ENCODE results near the gene PTPRG.

The PTPRG gene

GRCh38 chr3:62220616-62221015 lies 659.2 kb downstream of the PTPRG start:
- no peak for DNase-seq

GRCh38 chr3:62225051-62225450 lies 663.7 kb downstream of the PTPRG start:
- DNase-seq = no peak

GRCh38 chr3:62226601-62227339 lies 665.4 kb downstream of the PTPRG start:
- no peak for DNase-seq

DNA sequence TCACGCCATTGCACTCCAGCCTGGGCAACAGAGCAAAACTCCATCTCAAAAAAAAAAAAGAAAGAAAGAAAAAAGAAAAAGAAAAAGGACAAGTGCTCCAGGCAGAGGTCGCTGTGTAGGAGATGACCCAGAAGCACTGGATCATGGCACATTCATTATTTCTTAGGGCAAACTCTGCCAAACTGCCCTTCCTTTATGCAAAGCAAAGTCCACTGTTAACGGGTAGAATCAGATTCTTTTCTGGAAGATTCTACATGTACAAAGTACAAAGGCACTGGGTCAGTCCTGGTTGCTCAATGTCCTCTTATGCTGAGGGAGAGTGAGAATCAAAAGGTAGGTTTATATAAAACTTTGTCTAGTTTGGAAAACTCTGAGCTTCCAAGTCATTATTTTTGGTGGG lies 667.1 kb downstream of the PTPRG start:
- no peak for DNase-seq

GRCh38 chr3:62229211-62229610 lies 667.8 kb downstream of the PTPRG start:
- DNase-seq = no peak

DNA sequence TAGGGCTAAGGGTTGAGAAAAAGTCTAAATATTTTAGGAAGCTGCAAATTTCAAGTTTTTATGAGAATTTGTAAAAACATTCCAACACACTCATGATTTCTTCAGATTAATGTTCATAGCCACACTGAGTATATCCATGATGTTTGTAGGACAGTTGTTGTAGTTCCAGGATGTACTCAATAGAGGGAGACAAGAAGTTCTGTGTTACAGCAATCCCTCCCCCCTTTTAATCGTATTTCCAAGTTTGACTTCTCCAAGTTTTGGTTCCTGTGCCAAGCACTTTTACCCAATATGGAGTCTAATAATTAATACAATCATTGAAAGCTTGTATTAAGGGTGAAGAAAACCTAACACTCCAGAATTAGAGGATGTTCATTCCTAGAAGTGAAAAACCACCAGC lies 668.5 kb downstream of the PTPRG start:
- DNase-seq = no peak

- no peak for DNase-seq
Observed at GRCh38 chr3:62233065-62233464, 671.7 kb downstream of the PTPRG start.

- no peak for DNase-seq
Observed at GRCh38 chr3:62236016-62236415, 674.6 kb downstream of the PTPRG start.

DNA sequence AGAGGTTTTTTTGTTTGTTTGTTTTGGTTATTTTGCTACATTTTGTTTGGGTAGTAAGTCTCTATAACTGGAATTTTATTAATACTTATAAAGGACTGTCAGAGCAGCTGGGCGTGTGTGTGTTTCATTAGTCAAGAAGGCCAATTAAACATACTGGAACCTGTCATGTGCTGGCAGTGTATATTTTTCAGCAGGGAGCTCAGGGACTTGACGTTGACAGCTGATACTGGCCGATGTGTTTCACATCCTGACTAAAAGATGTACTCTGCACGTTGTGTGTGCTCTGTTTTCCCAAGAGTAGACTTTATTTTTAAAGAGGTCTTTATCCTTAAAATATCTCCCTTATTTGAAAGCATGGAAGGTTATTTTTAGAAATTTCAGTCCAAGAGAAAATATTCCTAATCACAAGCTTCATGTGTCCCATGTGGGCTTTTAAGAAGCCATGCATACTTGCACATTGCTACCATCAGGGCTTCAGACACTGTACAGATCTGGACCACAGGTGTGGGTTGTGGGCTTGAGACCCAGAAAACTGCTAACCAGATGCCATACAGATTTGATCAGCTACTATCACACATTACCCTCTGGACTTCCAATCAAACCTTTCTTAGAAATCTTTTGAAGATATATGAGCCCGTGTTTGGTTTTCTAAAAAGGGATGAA lies 676.0 kb downstream of the PTPRG start:
- no peak for DNase-seq

DNA sequence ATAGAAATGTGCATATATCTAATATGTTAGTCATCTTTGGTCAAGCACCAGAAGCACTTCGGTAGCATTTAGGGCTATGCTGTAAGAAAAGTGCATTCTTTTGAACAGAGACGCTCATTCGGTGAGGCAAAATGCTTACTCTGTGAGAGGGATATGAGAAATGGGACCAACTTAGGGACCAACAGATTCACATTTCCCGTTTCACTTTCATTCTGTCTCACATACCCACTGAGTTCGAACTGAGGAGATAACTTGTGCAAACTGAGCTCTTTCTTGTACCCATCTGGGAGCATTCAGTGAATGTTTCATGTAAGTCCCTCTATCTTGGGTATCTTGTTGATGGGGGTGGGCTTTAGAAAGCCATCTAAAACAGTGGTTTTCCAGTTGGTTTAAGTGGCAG lies 676.6 kb downstream of the PTPRG start:
- DNase-seq = no peak

DNA sequence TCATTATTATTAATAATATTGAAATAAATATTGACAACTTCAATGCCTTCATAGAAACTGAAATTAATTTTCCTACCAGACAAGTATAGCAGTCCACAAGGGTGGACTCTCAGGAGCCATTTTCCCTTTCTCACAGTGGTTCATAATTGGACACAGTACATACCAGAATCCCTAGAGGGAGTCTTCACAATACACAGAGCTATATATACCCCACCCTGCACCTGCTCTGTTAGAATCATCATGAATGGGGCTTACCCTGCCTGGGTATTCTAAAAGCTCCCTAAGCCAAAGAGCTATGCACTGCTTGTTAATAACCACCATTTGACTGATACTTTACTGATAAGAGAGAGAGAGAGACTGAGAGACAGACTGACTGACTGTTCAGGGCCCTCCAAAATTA lies 677.1 kb downstream of the PTPRG start:
- no peak for DNase-seq

DNA sequence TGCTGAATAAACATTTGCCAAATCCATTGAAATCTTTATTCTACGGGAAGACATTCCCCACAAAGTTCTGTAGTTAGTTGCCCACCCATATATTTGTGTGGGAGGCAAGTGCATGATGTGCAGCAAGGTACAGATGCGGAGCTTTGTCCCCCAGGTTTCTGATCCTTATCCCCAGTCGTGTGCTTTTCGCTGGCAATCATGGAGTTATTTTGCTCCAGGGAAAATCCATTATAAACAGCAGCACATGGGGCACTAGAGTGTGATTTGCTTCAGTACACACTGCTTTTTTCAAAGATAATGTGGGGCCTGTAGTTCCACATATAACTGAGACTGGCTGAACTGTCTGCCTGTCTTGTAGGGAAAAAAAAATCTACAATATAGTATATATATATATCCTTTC lies 679.9 kb downstream of the PTPRG start:
- DNase-seq = no peak

DNA sequence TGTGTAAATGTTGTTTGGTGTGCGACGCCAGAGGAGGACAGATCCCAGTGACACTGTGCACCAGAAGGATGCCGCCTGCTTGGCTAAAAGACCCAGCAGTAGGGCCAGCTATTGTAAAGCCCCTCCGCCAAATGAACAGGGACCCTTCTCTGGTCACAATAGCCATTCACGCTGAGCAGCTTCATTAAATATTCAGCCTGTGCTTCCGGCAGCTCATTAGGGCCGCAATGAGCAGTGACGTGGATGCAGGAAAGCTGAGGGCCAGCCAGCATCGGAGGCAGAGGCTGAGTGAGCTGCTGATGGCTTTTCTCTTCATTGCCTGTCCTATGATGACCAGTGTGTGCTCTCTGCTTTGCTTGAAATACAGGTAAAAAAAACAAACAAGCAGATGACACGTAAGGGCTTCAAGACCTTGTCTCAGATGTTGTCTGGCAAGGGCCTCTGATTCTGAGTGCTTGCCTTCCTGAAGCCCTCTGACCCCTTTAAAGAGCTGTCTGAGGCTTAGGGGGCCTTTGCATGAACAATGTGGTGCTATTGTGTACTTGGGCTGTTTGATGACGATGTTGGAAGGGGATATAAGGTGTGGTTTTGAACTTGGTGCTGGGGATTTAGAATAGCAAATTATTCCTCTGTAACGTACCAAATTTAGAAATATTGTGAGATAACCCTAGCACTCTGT lies 681.6 kb downstream of the PTPRG start:
- DNase-seq = no peak

DNA sequence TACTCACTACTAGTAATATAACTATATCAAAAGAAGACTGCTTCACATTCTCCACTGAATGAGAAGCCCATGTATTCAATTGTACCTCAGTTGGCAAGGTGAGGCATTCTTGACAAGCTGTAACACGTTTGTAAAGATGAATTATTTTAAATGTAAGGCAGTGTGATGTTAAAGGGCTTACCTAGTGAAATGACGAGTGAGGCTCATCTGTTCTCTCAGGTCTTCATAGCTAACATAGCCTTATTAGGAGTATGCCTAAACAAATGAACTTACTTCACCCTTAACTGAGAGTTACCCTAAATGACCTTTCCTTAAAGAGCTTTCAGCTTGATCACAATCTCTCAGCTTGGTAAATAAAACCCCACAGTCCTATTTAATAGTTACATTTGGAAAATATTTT lies 684.7 kb downstream of the PTPRG start:
- no peak for DNase-seq

DNA sequence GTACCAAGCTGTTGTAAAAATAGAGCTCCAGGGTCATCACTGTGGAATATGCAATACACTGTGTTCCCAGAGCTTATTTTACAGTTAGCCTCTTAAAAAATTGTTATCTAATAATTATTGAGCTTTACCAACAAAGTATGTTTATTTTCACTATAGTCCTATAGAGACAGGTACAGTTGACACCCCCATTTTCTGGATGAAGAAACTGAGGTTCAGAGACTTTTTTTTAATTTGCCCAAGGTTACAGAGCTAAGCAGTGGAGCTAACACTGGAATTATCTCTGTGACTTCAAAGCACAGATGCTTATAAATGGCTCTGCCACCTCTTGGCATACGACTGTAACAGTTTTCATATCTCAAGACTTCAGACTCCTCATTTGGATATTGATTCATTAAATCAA lies 685.6 kb downstream of the PTPRG start:
- no peak for DNase-seq

DNA sequence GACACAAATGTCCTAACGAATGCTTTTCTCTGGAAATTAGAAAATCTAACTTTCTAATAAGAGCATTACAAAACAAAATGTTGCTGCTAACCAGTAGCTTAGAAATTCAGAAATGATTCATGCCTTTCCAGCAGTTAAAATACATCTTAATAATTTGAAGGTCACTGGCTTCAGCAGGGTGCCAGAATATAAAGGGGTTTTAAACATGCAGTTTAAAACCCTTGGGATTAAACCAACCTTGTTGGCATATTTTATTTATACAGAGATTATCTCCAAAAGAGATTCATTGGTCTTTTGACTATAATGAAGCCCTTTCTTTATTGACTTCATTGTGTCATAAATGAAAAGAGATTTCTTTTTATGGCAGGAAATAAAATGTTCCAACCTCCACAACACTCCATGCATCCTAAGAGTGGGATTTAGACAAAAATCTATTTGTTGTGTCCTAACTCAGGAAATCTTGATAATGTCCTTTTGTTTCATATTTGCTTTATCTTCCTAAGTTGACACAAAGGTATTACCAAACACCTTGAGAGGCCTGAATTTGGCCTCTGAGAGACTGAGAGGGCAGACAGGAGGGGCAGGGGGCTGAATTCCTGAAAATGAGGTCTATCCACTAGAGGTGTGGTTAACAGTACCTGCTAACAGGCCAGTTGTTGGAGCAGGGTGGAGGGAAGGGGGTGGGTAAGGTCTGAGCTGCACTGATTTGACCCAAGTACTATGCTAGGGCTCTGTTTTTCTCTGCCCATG lies 687.5 kb downstream of the PTPRG start:
- no peak for DNase-seq

DNA sequence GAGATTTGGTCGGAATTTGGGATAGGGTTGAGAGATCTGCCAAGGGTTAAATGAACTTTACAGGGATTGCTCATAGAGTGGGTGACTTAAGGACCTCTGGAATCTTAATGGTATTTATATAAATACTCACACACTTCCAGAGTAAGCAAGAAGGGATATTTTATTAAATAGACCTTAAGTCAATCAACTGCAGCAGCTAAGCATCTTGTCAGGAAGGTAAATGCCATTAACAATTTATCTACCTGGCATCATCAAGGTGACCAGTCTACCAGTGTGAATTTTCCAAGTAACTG lies 688.1 kb downstream of the PTPRG start:
- DNase-seq = no peak

- no peak for DNase-seq
Observed at GRCh38 chr3:62249855-62250543, 688.6 kb downstream of the PTPRG start.

DNA sequence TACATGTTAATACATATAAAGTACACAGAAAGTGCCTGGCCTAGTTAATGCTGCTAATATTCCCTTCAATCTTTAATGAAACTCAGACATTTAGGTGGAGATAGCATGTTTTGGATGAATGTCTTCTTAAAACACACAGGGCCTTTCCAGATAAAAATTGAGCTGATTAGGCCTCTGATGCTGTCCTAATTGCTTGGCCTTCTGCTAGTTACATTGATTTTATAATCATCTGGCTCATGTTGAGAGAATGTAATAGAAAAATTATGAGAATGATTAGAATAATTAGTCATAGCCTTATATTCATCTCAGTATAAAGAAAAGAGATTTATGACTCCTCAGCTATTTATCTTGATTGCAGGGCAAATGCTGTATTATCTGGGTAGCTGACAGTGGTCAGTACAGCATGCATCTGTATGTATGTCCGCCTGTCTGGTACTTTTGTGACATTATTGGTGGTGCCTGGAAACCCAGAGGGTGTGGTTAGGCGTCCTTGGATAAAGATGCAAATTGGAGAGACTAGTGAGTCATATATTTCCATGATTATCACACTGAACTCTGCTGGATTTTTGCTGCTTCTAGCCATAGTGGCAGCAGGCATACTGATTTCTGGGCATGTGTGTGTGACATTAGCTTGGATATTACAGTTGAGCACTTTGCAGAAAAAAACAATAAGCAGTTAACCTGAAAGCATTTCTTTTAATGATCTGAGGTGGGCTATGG lies 691.2 kb downstream of the PTPRG start:
- no peak for DNase-seq

- DNase-seq = no peak
Observed at GRCh38 chr3:62253971-62254370, 692.6 kb downstream of the PTPRG start.

DNA sequence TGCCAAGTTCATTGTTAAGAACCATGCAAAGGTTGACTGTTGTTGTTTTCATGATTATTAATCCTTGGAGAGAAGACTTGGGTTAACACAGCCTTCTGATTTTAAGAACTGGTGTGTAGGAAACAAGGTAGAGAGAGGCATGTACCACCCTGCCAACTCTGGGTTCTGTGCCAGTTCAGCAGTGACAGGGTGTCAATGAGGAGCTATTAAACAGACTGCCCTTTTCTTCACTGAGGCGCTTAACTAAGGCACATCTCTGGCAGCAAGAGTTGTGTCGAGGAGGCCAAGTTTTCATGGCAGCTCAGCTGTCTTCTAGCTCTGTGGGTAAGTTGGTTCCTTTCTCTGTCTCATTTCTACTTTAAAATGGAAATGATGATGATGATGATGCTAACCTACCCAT lies 694.4 kb downstream of the PTPRG start:
- no peak for DNase-seq

DNA sequence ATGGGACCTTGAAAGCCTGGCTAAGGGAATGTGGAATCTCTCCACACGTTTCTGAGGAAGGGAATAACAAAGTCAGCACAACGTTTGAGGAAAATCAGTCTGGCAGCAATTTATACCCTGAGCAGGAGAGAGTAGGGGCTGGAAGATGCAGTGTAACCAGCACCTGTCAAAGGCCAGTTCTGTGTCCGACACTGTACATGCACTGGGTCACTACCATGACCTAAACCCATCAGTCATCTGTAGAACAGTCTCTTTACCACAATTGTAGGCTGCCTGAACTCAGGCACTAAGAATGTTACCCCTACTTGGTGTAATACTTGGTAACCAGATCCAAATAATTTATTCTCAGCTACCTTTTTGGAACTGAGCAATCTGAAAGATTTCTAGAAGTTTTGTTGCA lies 698.6 kb downstream of the PTPRG start:
- no peak for DNase-seq

GRCh38 chr3:62260655-62261054 lies 699.3 kb downstream of the PTPRG start:
- no peak for DNase-seq

All from activated effector memory CD4-positive, alpha-beta T cell treated with Interleukin-2 at 50 U/mL for 16 hours (primary cell).